Activated B cell treated with CpG ODN at 0.5 μM for 24 hours (primary cell): ENCODE measurements around the gene SCYGR8. TPM values are rescaled to one million over a fixed set of nuclear protein-coding genes. Genes with fewer than 3 reads are reported as not detected.
"Not testable (repeated sequence)": the region's sequence is repeated elsewhere in the genome, so short reads cannot be mapped to it uniquely, and the experiment has no call there.

Experiments used
- ATAC-seq: fragments of 200-7000 bp; cut with Tn5 transposase; one replicate; pipeline ENCODE4 v1.10.0; 2021; ENCODE audit warnings: low read depth, mild to moderate bottlenecking, moderate library complexity
- CTCF ChIA-PET: fragments of 350-600 bp; sonication (Branson Sonifier 250); formaldehyde crosslinking; loops from one replicate; lab custom pipeline; 2021; ENCODE audit warnings: antibody characterized with exemption; lab: Charles Lee
- POLR2A ChIA-PET: fragments of 350-600 bp; sonication (Branson Sonifier 250); formaldehyde crosslinking; loops from one replicate; lab custom pipeline; 2021; ENCODE audit warnings: antibody characterized with exemption; lab: Charles Lee
- DNase-seq: peaks from one replicate; pipeline ENCODE4 v3.0.0; 2022
- H3K27ac Mint-ChIP-seq: one replicate; pipeline ENCODE4 v1.8.0; 2020; ENCODE audit warnings: mixed read lengths
- H3K27me3 Mint-ChIP-seq: one replicate; pipeline ENCODE4 v1.8.0; 2021; ENCODE audit warnings: mixed read lengths
- H3K36me3 Mint-ChIP-seq: one replicate; pipeline ENCODE4 v1.8.0; 2021; ENCODE audit warnings: low read depth, mixed read lengths
- H3K4me1 Mint-ChIP-seq: one replicate; pipeline ENCODE4 v1.8.0; 2021; ENCODE audit warnings: mixed read lengths
- H3K4me3 Mint-ChIP-seq: one replicate; pipeline ENCODE4 v1.8.0; 2020; ENCODE audit warnings: mild to moderate bottlenecking, mixed read lengths
- H3K9me3 Mint-ChIP-seq: one replicate; pipeline ENCODE4 v1.8.0; 2020; ENCODE audit warnings: mixed read lengths
- CTCF ChIP-seq: fragments of 200-600 bp; IDR thresholded peaks from one replicate; pipeline ENCODE4 v1.8.0; 2022; ENCODE audit warnings: antibody characterized with exemption, mild to moderate bottlenecking
- intact Hi-C: fragments of 100-400 bp; cut with micrococcal nuclease; formaldehyde crosslinking; loops from one replicate; pipeline ENCODE4 v1.15.1; 2024
- total RNA-seq: library from RNA; stranded (reverse); gene quantifications from 2 replicates; pipeline ENCODE4 v1.2.3, GENCODE V29; 2022

The SCYGR8 gene
- total RNA-seq, 1 donor from 2014 or later = not detected

GRCh38 chr2:227728035-227728434 is 17.7 kb upstream of the SCYGR8 start, which contains the start of gene SCYGR7:
TSS of gene SCYGR7 (plus strand) at chr2:227728335. CDS start at chr2:227728335, 0 bp downstream.
- no peak for DNase-seq
- intact Hi-C loops = no loop called here
- Mint-ChIP-seq H3K27ac (no peak within 1 kb of the TSS), H3K4me1 (no peaks in the 10 kb centered on the region), H3K4me3 (no peak within 1 kb of the TSS), H3K27me3 (peaks cover 14% of the 10 kb centered on the region), H3K9me3 (peaks cover under 1% of the 10 kb centered on the region), H3K36me3 (no peaks in the 10 kb centered on the region)
- no peak for ATAC-seq
- CTCF ChIA-PET = no interaction called here
- TF ChIP-seq CTCF = no peak
- POLR2A ChIA-PET = no interaction called here

- DNase-seq (no peak), ATAC-seq (no peak)
- Mint-ChIP-seq H3K4me3 (no peak overlapping the region), H3K36me3 (no peaks in the 10 kb centered on the region), H3K4me1 (no peaks in the 10 kb centered on the region), H3K27ac (no peak overlapping the region), H3K27me3 (peaks cover 2% of the 10 kb centered on the region), H3K9me3 (no peaks in the 10 kb centered on the region)
- no peak for TF ChIP-seq CTCF
- intact Hi-C loops = no loop called here
- CTCF ChIA-PET = interaction anchor here (1.3 kb wide), 1 partner anchor 27 kb away, joined by 7 read pairs; no protein-coding TSS in a partner anchor
- POLR2A ChIA-PET = no interaction called here
These were observed 6.3 kb upstream of the SCYGR8 start for GRCh38 chr2:227739351-227739750.

- DNase-seq, H3K27ac Mint-ChIP-seq, H3K4me3 Mint-ChIP-seq, H3K36me3 Mint-ChIP-seq, POLR2A ChIA-PET, ATAC-seq, intact Hi-C loops, H3K9me3 Mint-ChIP-seq, H3K27me3 Mint-ChIP-seq, H3K4me1 Mint-ChIP-seq: not testable (repeated sequence)
- CTCF ChIA-PET = interaction anchor here (1.1 kb wide), 1 partner anchor 141 kb away, joined by 4 read pairs; no protein-coding TSS in a partner anchor
These were observed 5.0 kb upstream of the SCYGR8 start for GRCh38 chr2:227740705-227741104.

- Mint-ChIP-seq H3K27me3 (peaks cover 6% of the 10 kb centered on the region), H3K36me3 (no peaks in the 10 kb centered on the region), H3K27ac (no peak overlapping the region), H3K9me3 (no peaks in the 10 kb centered on the region), H3K4me1 (no peaks in the 10 kb centered on the region), H3K4me3 (no peak overlapping the region)
- no peak for TF ChIP-seq CTCF
- intact Hi-C loops = no loop called here
- no peak for ATAC-seq
- DNase-seq = no peak
- ChIA-PET CTCF (no interaction called here), POLR2A (no interaction called here)
These were observed 2.4 kb downstream of the SCYGR8 start for GRCh38 chr2:227748079-227748478.

GRCh38 chr2:227756261-227756660 is 10.6 kb downstream of the SCYGR8 start:
- H3K4me1 Mint-ChIP-seq, H3K27ac Mint-ChIP-seq, DNase-seq, H3K36me3 Mint-ChIP-seq, H3K27me3 Mint-ChIP-seq, H3K4me3 Mint-ChIP-seq, H3K9me3 Mint-ChIP-seq, ATAC-seq, intact Hi-C loops: not testable (repeated sequence)
- ChIA-PET POLR2A (interaction anchor here (0.6 kb wide), 1 partner anchor 352 kb away, joined by 3 read pairs; no protein-coding TSS in a partner anchor), CTCF (interaction anchor here (1.0 kb wide), 1 partner anchor 10 kb away, joined by 3 read pairs; no protein-coding TSS in a partner anchor)

GRCh38 chr2:227759411-227760118 is 13.9 kb downstream of the SCYGR8 start:
- POLR2A ChIA-PET = no interaction called here
- intact Hi-C loops = loop anchor here (10.0 kb wide), 1 partner anchor 725 kb away; no protein-coding TSS in a partner anchor
- ATAC-seq = no peak

More at GRCh38 chr2:227759411-227760118, 13.9 kb downstream of the SCYGR8 start:
- no peaks in the 10 kb centered on the region for H3K9me3 Mint-ChIP-seq
- CTCF ChIA-PET = no interaction called here
- no peak for TF ChIP-seq CTCF
- H3K36me3 Mint-ChIP-seq = no peaks in the 10 kb centered on the region
- H3K4me3 Mint-ChIP-seq = no peak overlapping the region
- no peaks in the 10 kb centered on the region for H3K4me1 Mint-ChIP-seq
- no peak for DNase-seq
- no peak overlapping the region for H3K27ac Mint-ChIP-seq
- H3K27me3 Mint-ChIP-seq = peaks cover 7% of the 10 kb centered on the region
